Testis (tissue), 2 donors: ENCODE data around the gene BAG5.

Experiments used
- CTCF ChIP-seq, 3 experiments: fragments of 450-650 bp in 2 of 3; fragments of 200-600 bp in 1 of 3; sonication (generic) in 1 of 3; IDR thresholded peaks; one replicate each; pipeline ENCODE4 v1.5.1; 2016 to 2019; ENCODE audit warnings: antibody characterized with exemption in 3 of 3, mild to moderate bottlenecking in 2 of 3, moderate library complexity in 1 of 3
- POLR2A ChIP-seq: fragments of 450-650 bp; IDR thresholded peaks from one replicate; pipeline ENCODE4 v1.6.1; 2017; ENCODE audit warnings: antibody characterized with exemption, mild to moderate bottlenecking, moderate library complexity

DNA sequence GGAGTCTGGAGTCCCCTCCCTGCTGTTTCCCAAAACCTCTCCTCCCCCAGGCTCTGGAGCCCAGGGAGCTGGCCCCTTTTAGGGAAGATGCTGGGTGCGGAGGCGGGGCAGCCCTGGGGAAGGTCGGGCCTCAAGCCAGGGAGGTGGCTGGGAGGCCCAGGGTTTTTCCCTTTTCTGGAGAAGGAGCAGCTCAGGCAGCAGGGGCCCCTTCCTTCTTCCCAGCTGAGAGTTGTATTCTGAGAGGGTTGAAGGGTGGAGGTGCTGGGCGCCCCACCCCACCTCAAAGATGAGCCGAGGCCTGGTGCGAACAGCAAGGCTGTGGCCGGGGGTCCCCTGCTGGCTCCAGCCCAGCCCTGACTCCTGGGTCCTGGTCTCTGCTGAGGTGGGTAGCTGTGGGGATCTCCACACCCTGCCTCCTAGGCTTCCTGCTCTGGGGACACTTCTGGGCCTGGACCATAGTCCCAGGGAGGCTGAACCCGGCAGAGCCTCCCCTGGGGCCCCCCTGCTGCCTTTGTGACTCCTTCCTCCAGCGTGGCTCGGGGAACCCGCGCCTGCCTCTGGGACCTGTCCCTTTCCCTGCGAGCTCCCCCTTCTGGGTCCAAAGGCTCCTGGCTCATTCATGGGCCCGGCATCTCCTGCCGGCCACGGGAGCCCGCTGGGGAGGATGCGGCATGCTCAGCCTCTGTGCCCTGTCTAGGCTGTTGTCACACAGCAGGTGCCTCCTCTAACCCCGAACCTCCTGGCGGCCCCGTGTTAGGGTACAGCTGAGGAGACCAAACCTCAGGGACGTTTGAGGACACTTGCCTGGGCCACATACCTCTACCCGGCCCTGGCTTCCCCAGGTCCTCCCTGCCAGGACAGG, 29.1 kb downstream of the BAG5 start:
- no peak for TF ChIP-seq CTCF (IDR thresholded peaks at IDR 0.05)
- no peak for TF ChIP-seq POLR2A
